Stimulated activated CD4-positive, alpha-beta T cell treated with anti-CD3 and anti-CD28 coated beads, Interleukin-15, amount 100 ng/mL, for 24 hours (primary cell): ENCODE measurements around the gene CCDC15.
"Not testable (repeated sequence)": the region's sequence is repeated elsewhere in the genome, so short reads cannot be mapped to it uniquely, and the experiment has no call there.

Source experiments
- DNase-seq: peaks from one replicate; pipeline ENCODE4 v3.0.0-alpha.2; 2020

CCDC15 gene

GRCh38 chr11:125084057-125084416 lies 130.0 kb downstream of the CCDC15 start:
- no peak for DNase-seq

- no peak for DNase-seq
Measured at GRCh38 chr11:125084761-125085231, 130.8 kb downstream of the CCDC15 start.

- no peak for DNase-seq
Measured at GRCh38 chr11:125085301-125086081, 131.5 kb downstream of the CCDC15 start.

- DNase-seq, result no peak
Measured at GRCh38 chr11:125086633-125087296, 132.8 kb downstream of the CCDC15 start.

GRCh38 chr11:125088123-125088522 lies 134.1 kb downstream of the CCDC15 start:
- DNase-seq, result no peak

- no peak for DNase-seq
Measured at GRCh38 chr11:125088576-125089455, 134.8 kb downstream of the CCDC15 start.

GRCh38 chr11:125089481-125089880 lies 135.5 kb downstream of the CCDC15 start:
- not testable (repeated sequence) for DNase-seq

GRCh38 chr11:125090151-125090550 lies 136.1 kb downstream of the CCDC15 start:
- not testable (repeated sequence) for DNase-seq

- DNase-seq, result no peak
Measured at GRCh38 chr11:125090816-125091215, 136.8 kb downstream of the CCDC15 start.
